GM10248 (cell line): ENCODE data around the gene AMBRA1.

Source experiments
- CTCF ChIA-PET: fragments of 300-600 bp; sonication (Branson Sonifier 250); formaldehyde crosslinking; extraction: SDS; loops from one replicate; lab custom pipeline; 2021; ENCODE audit warnings: antibody characterized with exemption; lab: Yijun Ruan, JAX
- POLR2A ChIA-PET: fragments of 350-650 bp; sonication (Branson Sonifier 250); formaldehyde crosslinking; extraction: SDS; loops from one replicate; lab custom pipeline; 2020; ENCODE audit warnings: antibody characterized with exemption; lab: Yijun Ruan, JAX
- DNase-seq: peaks from one replicate; pipeline ENCODE4 v3.0.0; 2012; ENCODE audit errors: extremely low spot score
- CTCF ChIP-seq: IDR thresholded peaks from 2 replicates; pipeline ENCODE4 v1.5.1; 2012; ENCODE audit warnings: mild to moderate bottlenecking, low read depth; ENCODE audit errors: extremely low read depth, missing control alignments, control extremely low read depth

Gene AMBRA1

GRCh38 chr11:46363455-46364005, 230.3 kb downstream of the AMBRA1 start:
- TF ChIP-seq CTCF, result no peak
- CTCF ChIA-PET, result interaction anchor here (1.0 to 20.9 kb wide), 5 partner anchors 11 to 173 kb away, joined by 3 to 452 read pairs (median 13); partner anchors contain the start of gene DGKZ
- DNase-seq, result no peak
- POLR2A ChIA-PET, result no interaction called here

- POLR2A ChIA-PET, result interaction anchor here (0.5 kb wide), 1 partner anchor 215 kb away, joined by 7 read pairs; no protein-coding TSS in a partner anchor
- DNase-seq, result no peak
- TF ChIP-seq CTCF, result no peak
- CTCF ChIA-PET, result interaction anchor here (1.0 to 20.9 kb wide), 4 partner anchors 11 to 175 kb away, joined by 3 to 452 read pairs (median 8); partner anchors contain the start of gene DGKZ
These were observed 230.8 kb downstream of the AMBRA1 start for GRCh38 chr11:46363031-46363407.

- no peak for DNase-seq
- CTCF ChIA-PET, result interaction anchor here (1.0 to 21.1 kb wide), 9 partner anchors 1 to 175 kb away, joined by 3 to 452 read pairs (median 9); partner anchors contain the start of gene DGKZ
- no peak for TF ChIP-seq CTCF
- POLR2A ChIA-PET, result interaction anchor here (0.5 kb wide), 1 partner anchor 216 kb away, joined by 7 read pairs; no protein-coding TSS in a partner anchor
These were observed 231.4 kb downstream of the AMBRA1 start for GRCh38 chr11:46362156-46363030.

- ChIA-PET CTCF (interaction anchor here (0.9 to 21.1 kb wide), 13 partner anchors 2 to 190 kb away, joined by 3 to 452 read pairs (median 8); partner anchors contain the start of gene DGKZ), POLR2A (no interaction called here)
- TF ChIP-seq CTCF, result no peak
- peak; percentile 94 for DNase-seq
These were observed 232.3 kb downstream of the AMBRA1 start for GRCh38 chr11:46361283-46362155.

- TF ChIP-seq CTCF, result no peak
- DNase-seq, result no peak
- POLR2A ChIA-PET, result no interaction called here
- CTCF ChIA-PET, result interaction anchor here (0.8 to 21.1 kb wide), 12 partner anchors 3 to 191 kb away, joined by 3 to 452 read pairs (median 7); partner anchors contain the start of gene DGKZ
These were observed 232.9 kb downstream of the AMBRA1 start for GRCh38 chr11:46360878-46361277.

- CTCF ChIA-PET, result interaction anchor here (1.9 to 21.1 kb wide), 6 partner anchors 4 to 169 kb away, joined by 8 to 452 read pairs (median 9); partner anchors contain the start of gene DGKZ
- POLR2A ChIA-PET, result no interaction called here
- no peak for TF ChIP-seq CTCF
- DNase-seq, result no peak
These were observed 233.9 kb downstream of the AMBRA1 start for GRCh38 chr11:46359953-46360352.
